Renal cortical epithelial cell (primary cell): ENCODE measurements around the gene TBATA. TPM values are rescaled to one million over a fixed set of nuclear protein-coding genes. Genes with fewer than 3 reads are reported as not detected.

Source experiments
- DNase-seq: peaks from one replicate; pipeline ENCODE4 v3.0.0-alpha.2; 2011; ENCODE audit warnings: low read depth
- total RNA-seq: library from RNA; depleted of rRNA; stranded (reverse); fragments of >200 nt; gene quantifications from 2 replicates; pipeline ENCODE4 v1.2.3, GENCODE V29; 2014

Gene TBATA
- total RNA-seq, 1 donor from 2014 or later = not detected

DNA sequence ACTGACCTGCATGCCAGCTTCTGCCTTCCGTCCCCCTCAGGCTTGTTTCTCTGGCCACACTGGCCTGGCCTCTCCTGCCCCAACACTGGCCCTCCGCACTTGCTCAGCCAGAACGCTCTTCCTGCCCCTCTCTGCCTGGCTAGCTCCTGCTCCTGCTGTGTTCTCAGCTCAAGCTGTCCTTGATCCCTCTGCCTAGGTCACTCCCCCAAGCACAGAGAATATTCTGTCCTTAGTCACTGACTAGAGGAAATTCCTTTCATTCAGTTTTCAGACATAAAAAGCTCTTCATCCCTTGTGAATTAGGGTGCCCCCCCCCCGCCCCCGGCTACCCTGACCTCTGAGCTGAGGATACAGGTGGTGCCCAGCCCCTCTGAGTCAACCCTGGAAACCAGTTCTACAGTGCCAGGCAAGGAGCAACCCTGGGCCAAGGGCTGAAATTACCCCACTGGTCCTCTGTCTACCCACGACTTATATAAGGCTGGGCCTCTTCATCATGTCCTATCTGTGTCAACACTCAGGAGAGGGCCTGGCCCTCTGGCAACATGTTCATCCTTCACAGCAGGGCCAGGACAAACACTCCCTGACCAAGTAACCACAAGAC is 23.9 kb upstream of the TBATA start:
- DNase-seq = no peak

DNA sequence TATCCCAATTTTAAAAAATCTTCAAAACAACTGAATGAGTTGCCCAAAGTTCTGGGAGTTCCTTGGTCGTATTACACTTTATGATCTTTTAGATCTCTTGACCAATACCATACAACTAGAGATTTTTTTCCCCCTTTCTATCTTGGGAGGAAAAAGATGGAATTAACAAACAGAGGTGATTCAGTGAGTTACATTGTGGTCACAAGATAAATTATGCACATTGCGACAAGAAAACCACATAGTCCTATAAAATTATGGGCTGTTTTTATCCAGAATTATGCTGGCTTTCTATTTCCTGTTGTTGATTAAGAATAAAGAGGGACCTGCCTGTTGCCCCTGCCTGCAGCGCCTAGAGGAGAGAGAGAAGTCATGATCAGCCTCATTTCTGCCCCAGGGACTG is 22.4 kb upstream of the TBATA start:
- DNase-seq = no peak

DNA sequence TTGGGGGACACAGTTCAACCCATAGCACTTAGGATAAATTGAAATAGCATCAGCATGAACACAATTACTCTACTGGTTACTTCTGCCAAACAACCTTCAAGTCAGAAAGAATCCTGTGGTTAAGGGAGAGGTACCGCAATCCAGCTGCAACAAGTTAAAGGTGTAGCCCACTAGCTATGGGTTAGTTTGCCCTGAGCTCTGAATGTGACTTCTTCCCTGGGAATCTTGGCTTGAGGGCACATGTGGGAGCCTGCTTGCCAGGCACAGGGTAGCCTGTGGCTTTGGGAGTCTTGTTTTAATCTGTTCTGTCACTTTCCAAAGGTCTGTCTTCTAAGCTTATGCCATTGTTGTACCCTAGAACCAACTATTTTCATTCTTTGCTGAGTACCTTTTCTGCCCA is 21.7 kb upstream of the TBATA start:
- no peak for DNase-seq

GRCh38 chr10:70805619-70806215 is 20.5 kb upstream of the TBATA start:
- DNase-seq = no peak

DNA sequence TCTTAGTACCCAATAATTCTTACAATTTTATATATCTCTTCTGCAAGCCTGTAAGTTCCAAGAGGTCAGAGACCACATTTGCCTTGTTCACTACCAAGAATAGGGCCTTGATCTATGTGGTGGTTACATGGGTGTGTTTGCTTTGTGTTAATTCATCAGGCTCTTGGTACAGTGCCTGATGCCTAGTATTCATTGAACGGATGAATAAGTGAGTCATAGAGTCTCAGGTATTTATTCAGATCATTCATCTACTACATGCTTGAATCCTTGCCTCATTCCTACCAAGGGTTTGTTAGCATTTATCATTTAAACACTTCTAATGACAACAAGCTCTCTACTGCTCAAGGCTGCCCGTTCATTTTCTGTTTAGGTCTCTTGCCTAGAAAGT is 19.2 kb upstream of the TBATA start:
- peak; percentile 91 for DNase-seq

- DNase-seq = peak; percentile 75
Observed at GRCh38 chr10:70803775-70804420, 18.7 kb upstream of the TBATA start.

GRCh38 chr10:70801854-70802253 is 16.7 kb upstream of the TBATA start:
- no peak for DNase-seq

DNA sequence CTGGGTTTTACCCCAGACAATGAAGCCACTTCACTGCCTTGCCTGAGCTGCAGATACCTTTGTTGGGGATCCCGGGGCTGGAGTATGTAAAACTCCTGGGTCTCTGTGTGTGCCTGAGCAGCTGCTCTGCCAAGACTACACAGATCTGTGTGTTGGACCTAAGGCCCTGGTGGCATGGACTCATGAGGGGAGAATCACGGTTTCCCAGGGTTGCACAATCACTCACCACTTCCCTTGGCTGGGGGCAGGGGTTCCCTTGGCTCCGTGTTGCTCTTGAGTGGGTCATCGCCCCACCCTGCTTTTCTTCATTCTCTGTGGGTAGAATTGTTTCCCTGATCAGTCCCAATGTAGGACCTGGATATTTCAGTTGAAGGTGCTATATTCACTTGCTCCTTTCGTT is 13.9 kb upstream of the TBATA start:
- peak; percentile 53 for DNase-seq

- DNase-seq = no peak
Observed at GRCh38 chr10:70797840-70798239, 12.7 kb upstream of the TBATA start.

GRCh38 chr10:70795613-70796012 is 10.4 kb upstream of the TBATA start:
- DNase-seq = no peak

- no peak for DNase-seq
Observed at GRCh38 chr10:70791386-70792039, 6.3 kb upstream of the TBATA start.

GRCh38 chr10:70786799-70787415 is 1.7 kb upstream of the TBATA start:
- DNase-seq = no peak

- DNase-seq = peak; percentile 29
Observed at GRCh38 chr10:70784471-70784870, 706 bp downstream of the TBATA start.

- DNase-seq = no peak
Observed at GRCh38 chr10:70784016-70784415, 1.2 kb downstream of the TBATA start.

- no peak for DNase-seq
Observed at GRCh38 chr10:70782746-70783680, 2.2 kb downstream of the TBATA start.

GRCh38 chr10:70782086-70782745 is 3.0 kb downstream of the TBATA start:
- DNase-seq = no peak

DNA sequence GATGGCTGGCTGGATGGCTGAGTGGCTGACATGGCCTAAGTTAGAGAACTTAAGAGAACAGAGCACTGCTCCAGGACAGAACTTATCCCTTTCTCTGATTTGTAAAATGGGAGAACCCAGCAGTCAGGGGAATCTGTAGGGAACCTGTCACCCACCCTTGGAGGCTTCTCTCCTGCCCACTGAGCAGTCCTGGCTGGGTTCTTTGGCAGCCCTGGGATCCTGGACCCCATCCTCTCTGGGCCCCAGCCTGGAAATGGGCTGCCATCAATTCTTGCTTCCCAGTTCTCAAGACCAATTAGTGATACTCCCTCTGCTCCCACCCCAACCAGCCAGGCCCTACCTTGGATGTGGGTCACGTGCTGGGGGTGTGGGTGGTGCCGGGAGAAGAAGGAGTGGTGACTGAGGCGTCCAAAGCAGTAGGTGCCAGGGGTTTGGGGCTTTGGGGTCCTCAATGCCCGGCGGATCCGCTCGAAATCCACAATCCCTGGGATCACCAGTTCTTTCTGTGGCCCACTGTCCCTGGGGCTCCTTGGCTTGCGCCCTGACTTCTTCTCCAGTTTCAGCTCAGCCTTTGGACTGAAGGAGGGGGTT is 3.6 kb downstream of the TBATA start:
- DNase-seq = no peak

DNA sequence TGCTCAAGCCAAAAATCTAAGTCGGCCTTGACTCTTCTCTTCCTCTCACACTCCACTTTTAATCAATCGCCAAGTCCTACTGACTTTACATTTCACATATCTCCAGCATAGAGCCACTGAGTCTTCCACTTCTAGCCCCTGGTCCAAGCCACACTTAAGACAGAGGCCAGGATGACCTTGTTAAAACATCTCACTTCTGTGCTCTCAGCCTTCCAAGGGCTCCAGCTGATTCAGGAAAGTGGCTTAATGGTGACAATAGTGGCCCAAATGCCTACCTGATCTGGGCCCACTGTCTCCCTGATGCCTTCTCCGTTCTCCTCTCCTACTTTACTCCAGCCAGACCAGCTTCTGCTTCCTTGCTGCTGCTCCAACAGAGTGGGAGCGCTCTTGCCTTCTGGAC is 4.4 kb downstream of the TBATA start:
- DNase-seq = no peak

GRCh38 chr10:70780370-70780760 is 4.8 kb downstream of the TBATA start:
- DNase-seq = no peak
